ENCODE measurements around the gene TAF4. TPM values are rescaled to one million over a fixed set of nuclear protein-coding genes. Genes with fewer than 3 reads are reported as not detected.
"Not testable (repeated sequence)": the region's sequence is repeated elsewhere in the genome, so short reads cannot be mapped to it uniquely, and the experiment has no call there.

The TAF4 gene
- total RNA-seq, 1 donor from 2014 or later = 3.1 TPM

DNA sequence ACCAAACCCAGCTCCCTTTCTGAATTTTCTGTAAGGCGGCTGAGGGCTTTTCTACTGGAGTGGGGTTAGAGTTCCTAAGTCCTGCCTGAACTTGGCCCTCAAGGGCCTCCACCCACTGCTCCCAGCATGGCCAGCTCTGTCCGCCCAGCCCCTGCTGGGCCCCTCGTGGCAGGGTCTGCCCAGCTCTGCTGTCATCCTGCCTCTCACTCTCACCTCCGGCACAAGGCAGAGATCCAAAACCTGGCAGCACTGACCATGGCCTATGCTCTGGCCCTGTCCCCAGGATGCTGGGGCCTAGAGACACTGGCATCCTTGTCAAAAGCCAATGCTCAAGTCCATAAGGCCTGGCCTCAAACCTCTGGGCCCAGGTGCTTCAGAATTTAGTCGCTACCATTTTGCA is 61.1 kb downstream of the TAF4 start:
- no peak for DNase-seq (ENCODE audit: low read depth, low spot score)

- no peak for DNase-seq (ENCODE audit: low read depth, low spot score)
Measured at GRCh38 chr20:62003567-62004405, 61.9 kb downstream of the TAF4 start.

DNA sequence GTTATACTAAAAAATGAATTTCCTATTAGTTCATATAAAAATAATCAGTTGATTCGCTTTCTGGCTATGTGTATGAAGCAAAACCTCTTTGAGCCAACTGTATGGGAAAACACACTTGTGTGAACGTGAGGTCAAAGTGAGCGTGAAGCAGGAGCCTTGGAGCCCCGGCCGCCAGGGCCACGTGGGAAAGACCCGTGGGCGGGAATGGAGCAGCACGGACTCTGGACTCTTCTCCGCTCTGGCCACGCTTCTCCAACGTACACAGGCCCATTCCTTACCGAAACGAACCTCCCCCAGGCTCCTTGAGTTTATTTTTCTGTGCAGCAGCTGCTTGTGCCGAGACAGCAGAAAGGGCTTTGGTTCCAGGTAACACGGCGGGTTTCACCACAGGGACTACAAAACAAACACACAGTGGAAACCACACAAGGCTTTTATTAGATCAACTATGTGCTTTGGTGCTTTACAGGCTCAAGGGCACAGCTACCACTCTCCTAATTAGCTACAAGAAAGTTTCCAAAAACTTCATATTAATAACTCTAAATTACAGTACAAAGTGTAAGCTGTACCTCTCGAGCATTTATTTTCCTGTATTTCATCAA is 62.7 kb downstream of the TAF4 start:
- DNase-seq (ENCODE audit: low read depth, low spot score) = no peak

DNA sequence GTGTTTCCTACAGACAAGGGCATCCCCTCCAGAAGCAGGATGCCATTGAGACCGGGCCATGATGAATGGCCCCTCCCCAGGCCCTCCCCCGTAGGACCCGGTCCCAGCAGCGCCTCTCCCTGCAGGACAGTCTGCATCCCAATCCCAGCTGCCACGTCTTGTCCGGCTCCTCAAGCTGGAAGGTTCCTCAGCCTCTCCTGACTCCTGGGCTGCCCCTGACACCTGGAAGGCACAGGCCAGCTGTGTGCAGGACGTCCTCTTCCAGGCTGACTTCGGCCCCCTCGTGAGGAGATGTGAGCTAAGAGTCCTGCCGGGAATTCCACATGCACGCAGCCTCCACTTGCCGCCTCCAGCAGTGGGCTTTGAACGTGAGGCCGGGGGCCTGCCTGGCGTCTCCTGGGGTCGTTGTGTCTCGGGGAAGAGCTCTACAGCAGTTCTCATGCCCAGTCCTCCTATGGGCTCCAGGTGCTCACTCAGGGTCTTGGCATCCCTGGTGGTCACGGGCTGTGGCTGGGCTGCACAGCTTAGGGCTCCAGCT is 64.4 kb downstream of the TAF4 start:
- DNase-seq (ENCODE audit: low read depth, low spot score) = no peak

DNA sequence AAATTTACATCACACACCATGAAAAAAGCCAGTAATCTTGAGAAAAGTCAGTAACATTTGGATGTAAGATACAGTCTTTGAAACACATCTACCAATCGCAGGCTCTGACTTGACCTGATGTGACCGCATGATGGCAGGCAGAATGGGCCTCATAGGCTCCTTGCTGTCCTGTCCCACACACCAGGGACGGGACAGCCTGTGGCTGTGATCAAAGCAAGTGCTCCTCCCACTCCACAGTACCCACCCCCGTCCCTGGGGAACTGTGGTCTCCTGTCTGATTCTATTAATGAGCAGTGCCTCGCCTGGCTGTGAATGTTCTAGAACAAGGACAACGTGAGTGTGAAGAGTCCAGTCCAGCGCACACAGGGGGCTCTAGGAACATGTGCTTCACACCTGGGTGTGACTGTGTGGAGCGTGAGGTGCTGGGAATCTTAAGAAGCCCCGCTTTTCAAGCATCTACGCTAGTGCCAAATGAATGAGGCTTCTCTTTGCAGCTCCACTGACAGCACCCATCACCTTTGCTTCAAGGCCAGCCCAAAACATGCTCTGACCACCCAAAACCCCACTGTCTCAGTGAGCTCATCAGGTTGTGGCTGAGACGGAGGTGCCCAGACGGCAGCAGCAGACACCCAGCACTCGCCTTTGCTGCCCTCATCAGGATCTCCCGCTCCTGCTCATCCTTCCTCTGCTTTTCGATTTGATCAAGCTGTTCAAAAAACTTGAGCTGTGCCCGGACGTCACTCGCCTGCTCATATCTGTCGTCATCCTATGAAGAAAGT is 67.1 kb downstream of the TAF4 start:
- DNase-seq (ENCODE audit: low read depth, low spot score) = no peak

- no peak for DNase-seq (ENCODE audit: low read depth, low spot score)
Measured at GRCh38 chr20:61997891-61998290, 67.8 kb downstream of the TAF4 start.

- no peak for DNase-seq (ENCODE audit: low read depth, low spot score)
Measured at GRCh38 chr20:61997372-61997771, 68.3 kb downstream of the TAF4 start.

DNA sequence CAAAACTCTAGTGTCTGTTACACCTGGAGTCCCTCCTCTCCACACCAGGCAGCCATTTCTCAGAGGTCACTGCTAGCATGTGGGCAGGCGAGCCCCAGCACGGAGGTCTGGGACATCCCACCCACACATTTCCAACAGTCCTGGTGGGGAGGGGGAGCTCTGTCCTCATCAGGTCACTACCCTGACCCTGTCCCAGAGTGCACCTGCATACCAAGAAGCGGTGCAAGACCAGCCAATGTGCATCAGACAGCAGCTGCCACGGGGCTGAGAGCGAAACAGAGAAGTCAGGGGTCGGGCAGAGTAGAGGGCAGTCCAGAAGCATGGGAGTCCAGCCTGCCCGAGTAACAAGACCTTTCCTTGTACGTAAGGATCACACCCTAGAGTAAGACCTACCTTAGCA is 71.1 kb downstream of the TAF4 start:
- DNase-seq (ENCODE audit: low read depth, low spot score) = no peak

DNA sequence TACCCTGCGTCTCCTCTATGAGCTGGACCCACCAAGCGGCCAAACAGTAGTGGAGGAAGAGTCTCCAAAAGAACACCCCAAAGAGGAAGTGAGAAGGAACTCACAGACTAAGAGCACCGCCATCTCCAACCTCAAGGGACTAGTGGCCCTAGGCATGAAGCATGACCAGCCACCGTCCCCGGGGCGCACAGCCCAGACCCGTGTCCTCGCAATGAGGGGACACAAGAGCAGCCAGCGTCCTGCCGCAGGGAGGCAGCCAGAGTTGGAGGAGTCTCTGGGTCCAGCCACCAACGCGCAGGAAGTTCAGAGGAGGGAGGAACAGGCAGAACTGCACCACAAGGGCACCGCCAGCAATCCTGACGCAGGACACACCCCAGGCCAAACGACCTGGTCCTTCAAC is 72.6 kb downstream of the TAF4 start:
- DNase-seq (ENCODE audit: low read depth, low spot score) = no peak

DNA sequence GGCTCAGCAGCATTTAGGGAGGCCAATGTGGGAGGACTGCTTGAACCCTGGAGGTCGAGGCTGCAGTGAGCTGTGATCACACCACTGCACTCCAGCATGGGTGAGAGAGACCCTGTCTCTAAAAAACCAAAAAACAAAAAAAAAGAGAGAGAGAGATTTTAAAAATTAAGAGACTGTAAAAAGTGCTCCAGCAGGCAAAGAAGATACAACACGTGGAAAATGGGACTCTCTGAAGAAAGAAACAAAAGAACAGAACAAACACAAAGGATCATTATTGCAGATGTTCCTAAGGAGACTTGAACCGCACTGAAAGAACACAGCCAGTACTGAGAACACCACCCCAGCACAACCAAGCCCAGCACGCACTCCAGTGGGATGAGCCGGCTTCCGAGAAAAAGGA is 74.2 kb downstream of the TAF4 start:
- no peak for DNase-seq (ENCODE audit: low read depth, low spot score)

DNA sequence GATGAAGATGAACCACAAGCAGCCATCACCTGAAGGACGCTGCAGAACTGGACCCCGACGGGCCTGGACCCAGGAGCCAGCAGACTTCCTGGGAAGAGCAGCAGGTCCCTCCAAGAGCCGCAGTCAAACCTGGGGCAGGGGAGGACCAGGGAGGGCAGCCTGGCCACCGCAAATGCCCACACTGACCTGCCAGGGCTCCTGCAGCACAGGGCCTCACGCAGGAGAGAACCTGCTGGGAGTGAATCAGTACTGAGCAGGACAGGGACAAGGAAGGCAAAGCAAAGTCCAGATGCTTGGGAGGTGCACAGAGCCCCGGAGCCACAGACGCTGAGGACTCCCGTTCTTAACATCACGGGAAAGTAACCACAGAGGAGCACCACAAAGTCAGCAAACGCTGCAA is 75.2 kb downstream of the TAF4 start:
- no peak for DNase-seq (ENCODE audit: low read depth, low spot score)

- no peak for DNase-seq (ENCODE audit: low read depth, low spot score)
Measured at GRCh38 chr20:61989741-61990140, 75.9 kb downstream of the TAF4 start.

DNA sequence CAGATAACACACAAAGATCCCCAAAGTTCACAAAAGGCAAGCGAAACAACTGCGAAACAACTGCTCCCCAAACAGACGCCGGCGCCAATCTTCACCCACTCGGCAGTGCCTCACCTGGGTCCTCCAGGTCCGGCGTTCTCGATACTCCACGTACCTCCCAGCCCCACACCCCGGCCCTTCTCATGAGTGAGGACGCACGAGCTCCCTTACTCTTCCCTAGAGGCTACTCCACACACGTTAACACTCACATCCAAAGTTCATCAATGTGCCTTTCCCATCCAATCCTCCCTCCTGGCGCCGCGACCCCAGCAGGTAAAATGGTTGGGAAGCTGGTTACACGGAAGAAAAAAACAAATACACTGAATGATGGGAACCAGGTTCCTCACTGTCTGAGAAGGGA is 77.0 kb downstream of the TAF4 start:
- DNase-seq (ENCODE audit: low read depth, low spot score) = no peak

- DNase-seq (ENCODE audit: low read depth, low spot score) = no peak
Measured at GRCh38 chr20:61986762-61987321, 78.8 kb downstream of the TAF4 start.

- no peak for DNase-seq (ENCODE audit: low read depth, low spot score)
Measured at GRCh38 chr20:61985096-61985495, 80.6 kb downstream of the TAF4 start.

GRCh38 chr20:61984431-61984830 is 81.2 kb downstream of the TAF4 start:
- not testable (repeated sequence) for DNase-seq (ENCODE audit: low read depth, low spot score)

DNA sequence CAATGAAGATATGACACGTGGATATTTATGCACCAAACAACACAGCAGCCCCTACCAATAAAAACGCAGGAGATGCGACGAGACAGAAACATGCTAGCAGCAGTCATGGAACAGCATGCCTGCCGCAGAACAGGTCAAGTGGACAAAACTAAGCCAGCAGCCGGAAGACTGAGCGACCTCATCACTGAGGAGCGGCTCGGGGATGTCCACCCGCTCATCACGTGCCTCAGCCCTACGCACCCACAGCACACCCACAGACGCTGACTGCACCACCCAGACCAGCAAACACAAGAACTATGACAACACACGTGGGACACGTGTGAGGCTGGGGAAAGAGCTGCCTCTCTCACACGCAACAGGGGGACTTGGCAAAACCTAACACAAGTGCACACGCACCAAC is 81.7 kb downstream of the TAF4 start:
- no peak for DNase-seq (ENCODE audit: low read depth, low spot score)

- DNase-seq (ENCODE audit: low read depth, low spot score) = no peak
Measured at GRCh38 chr20:61982951-61983315, 82.7 kb downstream of the TAF4 start.

GRCh38 chr20:61982191-61982950 is 83.3 kb downstream of the TAF4 start:
- DNase-seq (ENCODE audit: low read depth, low spot score) = no peak

GRCh38 chr20:61981691-61982090 is 84.0 kb downstream of the TAF4 start:
- not testable (repeated sequence) for DNase-seq (ENCODE audit: low read depth, low spot score)
